GM19397 (cell line): ENCODE data around the gene FGGY.

Experiments used
- ATAC-seq: cut with Tn5 transposase; IDR thresholded peaks from one replicate; pipeline ENCODE4 v1.9.1; 2021; ENCODE audit warnings: mild to moderate bottlenecking, moderate library complexity; ENCODE audit not compliant: unreplicated experiment

FGGY gene

GRCh38 chr1:59502009-59502691 lies 205.3 kb downstream of the FGGY start:
- ATAC-seq: no peak

- ATAC-seq: no peak
Measured at GRCh38 chr1:59504276-59504675, 207.4 kb downstream of the FGGY start.

- ATAC-seq: no peak
Measured at GRCh38 chr1:59505596-59506028, 208.7 kb downstream of the FGGY start.

GRCh38 chr1:59506952-59507351 lies 210.1 kb downstream of the FGGY start:
- ATAC-seq: peak; percentile 52

- no peak for ATAC-seq
Measured at GRCh38 chr1:59509341-59509875, 212.5 kb downstream of the FGGY start.

- no peak for ATAC-seq
Measured at GRCh38 chr1:59510249-59510648, 213.4 kb downstream of the FGGY start.

- no peak for ATAC-seq
Measured at GRCh38 chr1:59511476-59512465, 214.9 kb downstream of the FGGY start.

GRCh38 chr1:59512702-59513101 lies 215.8 kb downstream of the FGGY start:
- ATAC-seq: no peak

GRCh38 chr1:59514061-59514909 lies 217.4 kb downstream of the FGGY start:
- no peak for ATAC-seq

GRCh38 chr1:59516881-59517280 lies 220.0 kb downstream of the FGGY start:
- ATAC-seq: no peak

- ATAC-seq: no peak
Measured at GRCh38 chr1:59520194-59520593, 223.3 kb downstream of the FGGY start.

GRCh38 chr1:59520827-59521418 lies 224.0 kb downstream of the FGGY start:
- no peak for ATAC-seq

GRCh38 chr1:59521456-59521855 lies 224.6 kb downstream of the FGGY start:
- ATAC-seq: no peak

- no peak for ATAC-seq
Measured at GRCh38 chr1:59522925-59523505, 226.1 kb downstream of the FGGY start.

- no peak for ATAC-seq
Measured at GRCh38 chr1:59523745-59524450, 227.0 kb downstream of the FGGY start.

GRCh38 chr1:59526240-59526639 lies 229.3 kb downstream of the FGGY start:
- no peak for ATAC-seq

- ATAC-seq: no peak
Measured at GRCh38 chr1:59528471-59528870, 231.6 kb downstream of the FGGY start.

GRCh38 chr1:59528900-59529299 lies 232.0 kb downstream of the FGGY start:
- ATAC-seq: no peak

GRCh38 chr1:59530119-59530518 lies 233.2 kb downstream of the FGGY start:
- no peak for ATAC-seq
